Measurements from ENCODE around the gene PCDHB3.
"Not testable (repeated sequence)": the region's sequence is repeated elsewhere in the genome, so short reads cannot be mapped to it uniquely, and the experiment has no call there.

Gene PCDHB3

DNA sequence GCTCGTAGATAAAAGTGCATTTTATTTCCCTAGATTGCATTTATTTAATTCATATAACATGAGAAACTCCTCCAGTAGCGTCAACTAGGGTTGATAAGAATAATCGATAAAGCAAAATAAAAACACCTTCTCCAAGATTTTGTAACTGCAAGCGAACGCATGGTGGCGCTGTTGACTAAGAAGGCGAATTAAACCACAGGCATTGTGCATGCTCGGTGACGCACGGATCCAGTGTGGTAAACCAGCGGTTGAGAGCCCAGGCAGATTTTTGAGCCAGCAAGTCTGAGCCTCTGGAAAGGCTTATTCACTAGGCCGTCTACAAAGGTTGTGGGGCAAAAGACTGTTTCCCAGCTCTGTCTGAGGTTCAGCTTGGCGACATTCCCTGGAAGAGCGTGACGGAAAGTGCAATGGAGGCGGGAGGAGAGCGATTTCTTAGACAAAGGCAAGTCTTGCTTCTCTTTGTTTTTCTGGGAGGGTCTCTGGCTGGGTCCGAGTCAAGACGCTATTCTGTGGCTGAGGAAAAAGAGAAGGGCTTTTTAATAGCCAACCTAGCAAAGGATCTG lies at the start of gene PCDHB3:
TSS of gene PCDHB3 (plus strand) at position 231 of the 563 bp plus-strand sequence. CDS start at position 408, 177 bp downstream.
- peak; percentile 50 for DNase-seq (ENCODE audit: low spot score)

DNA sequence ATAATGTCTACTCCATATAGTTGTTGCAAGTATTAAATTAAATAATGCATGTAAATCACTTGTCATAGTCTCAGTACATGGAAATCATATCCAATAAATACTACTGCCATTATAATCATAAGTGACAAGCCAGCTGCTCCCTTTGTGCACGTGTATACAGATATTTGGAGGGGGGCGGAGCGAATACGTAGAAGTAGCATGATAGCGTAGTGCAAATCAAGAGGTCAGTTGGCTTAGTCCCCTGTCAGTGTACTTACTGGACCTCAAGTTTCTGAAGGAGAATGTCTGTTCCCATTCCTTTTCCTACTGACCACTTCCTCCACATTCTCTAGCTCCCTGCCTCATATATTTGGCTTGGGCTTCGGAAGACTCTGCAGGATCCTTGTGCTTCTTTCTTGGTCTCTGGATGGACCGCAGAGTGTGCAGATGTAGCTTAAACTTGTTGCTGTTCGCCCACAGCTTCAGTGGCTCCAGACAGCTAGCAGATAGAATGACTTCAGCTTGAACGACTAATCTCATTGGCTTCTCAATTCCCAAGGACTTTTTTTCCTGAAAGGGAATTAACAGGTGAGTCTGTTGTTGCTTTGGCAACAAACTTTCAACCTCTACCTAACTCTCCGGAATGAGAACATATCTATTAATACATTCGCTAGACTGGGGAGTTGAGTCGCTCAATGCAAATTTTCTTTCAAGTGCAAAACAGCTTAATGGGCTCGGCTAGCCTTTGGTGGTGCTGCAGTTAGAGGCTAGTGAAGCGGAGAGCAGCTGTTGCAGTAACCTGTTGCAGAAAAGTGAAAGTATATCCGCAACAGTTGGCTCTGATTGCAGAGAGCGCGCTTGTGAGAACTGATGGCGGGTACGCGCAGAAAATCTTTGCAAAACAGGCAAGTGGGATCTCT lies 49.4 kb upstream of the PCDHB3 start, which contains the start of gene PCDHB1:
TSS of gene PCDHB1 (plus strand) at position 753 of the 899 bp plus-strand sequence. CDS start at position 850, 97 bp downstream.
- no peak for DNase-seq (ENCODE audit: low spot score)

DNA sequence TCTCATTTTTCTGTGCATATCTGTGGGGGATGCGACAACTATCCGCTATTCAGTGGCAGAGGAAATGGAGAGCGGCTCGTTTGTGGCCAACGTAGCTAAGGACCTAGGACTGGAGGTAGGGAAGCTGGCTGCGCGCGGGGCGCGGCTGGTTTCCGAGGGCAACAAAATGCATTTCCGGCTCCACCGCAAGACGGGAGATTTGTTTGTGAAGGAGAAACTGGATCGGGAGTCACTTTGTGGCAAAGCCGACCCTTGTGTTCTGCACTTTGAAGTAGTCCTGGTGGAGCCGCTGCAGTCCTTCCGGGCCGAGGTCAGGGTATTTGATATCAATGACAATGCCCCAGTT lies 48.8 kb upstream of the PCDHB3 start:
- DNase-seq (ENCODE audit: low spot score): no peak

DNA sequence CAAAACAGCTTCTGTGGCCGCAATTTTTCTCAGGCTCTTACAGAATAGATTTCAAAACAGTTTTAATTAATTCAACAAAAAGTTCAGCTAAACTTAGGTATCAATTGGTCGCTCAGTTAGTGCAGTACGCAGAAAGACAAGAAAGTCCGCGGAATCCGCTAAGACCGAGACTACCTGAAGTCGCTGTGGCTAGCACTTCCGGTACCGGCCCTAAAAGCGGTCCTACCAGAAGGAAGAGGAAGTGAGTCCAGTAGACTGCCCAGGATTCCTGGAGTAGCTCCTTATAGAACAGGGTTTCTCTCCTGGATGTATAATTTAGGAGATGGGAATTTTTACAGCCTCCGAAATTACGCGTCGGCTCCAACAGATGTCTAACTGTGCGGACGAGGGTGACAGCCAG lies 22.4 kb upstream of the PCDHB3 start:
- DNase-seq (ENCODE audit: low spot score): no peak

DNA sequence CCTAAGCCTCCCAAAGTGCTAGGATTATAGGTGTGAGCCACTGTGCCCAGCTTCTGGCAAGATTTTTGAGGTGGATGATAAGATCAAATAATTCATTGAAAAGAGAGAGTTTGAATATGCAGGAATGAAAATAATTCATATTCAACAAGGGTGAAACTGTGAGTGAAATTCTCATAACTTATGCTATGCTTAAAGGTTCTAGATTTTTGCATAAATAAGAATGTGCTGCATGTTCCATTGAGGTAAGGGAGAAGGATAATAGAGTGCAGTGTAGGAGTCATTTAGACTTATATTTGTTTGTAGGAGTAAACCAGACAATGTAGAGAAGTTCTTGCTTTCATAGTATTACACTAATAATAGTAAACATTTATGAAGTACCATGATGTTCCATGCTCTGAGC lies 18.0 kb upstream of the PCDHB3 start:
- no peak for DNase-seq (ENCODE audit: low spot score)

DNA sequence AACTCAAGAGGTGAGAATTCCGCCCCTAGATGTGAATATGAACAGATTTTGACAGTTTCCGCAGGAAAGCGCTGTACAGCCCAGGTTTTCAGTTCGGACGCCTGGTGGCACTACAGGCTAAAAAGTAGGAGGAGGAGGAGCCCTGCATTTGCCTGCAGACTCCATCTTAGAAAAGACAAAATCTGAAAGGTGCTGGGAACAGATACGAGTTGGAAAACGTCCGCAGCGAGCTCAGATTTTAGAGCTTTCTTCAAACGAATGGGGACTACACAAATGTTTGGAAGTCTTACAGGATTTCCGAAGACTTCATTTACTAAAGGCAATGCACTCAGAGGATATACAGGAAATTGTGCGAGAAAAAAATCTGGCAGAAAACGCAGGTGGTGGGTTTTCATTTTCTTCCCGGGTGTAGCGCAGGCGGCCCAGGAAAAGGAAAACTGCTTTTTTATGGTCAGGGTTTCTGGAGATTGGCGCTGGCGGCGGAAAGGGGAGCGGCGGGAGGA lies 15.7 kb upstream of the PCDHB3 start:
- peak; percentile 72 for DNase-seq (ENCODE audit: low spot score)

DNA sequence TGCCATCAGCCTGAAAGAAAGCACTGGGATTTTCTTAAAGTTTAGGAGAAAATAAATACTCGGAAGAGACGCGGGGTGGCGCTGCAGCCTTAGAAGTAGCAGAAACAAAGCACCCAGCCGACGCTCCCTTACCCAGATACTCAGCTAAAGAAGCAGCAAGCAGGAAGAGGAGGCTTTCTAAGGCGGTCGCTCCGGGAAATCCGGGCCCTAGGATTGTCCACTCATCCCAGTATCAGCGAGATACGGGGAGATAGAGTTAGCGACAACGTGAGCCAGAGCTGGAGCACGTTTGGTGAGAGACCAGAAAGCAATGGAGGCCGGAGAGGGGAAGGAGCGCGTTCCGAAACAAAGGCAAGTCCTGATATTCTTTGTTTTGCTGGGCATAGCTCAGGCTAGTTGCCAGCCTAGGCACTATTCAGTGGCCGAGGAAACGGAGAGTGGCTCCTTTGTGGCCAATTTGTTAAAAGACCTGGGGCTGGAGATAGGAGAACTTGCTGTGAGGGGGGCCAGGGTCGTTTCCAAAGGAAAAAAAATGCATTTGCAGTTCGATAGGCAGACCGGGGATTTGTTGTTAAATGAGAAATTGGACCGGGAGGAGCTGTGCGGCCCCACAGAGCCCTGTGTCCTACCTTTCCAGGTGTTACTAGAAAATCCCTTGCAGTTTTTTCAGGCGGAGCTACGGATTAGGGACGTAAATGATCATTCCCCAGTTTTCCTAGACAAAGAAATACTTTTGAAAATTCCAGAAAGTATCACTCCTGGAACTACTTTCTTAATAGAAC lies 5.6 kb upstream of the PCDHB3 start, which contains the start of gene PCDHB2:
TSS of gene PCDHB2 (plus strand) at position 135 of the 782 bp plus-strand sequence. CDS start at position 311, 176 bp downstream.
- DNase-seq (ENCODE audit: low spot score): peak; percentile 70

DNA sequence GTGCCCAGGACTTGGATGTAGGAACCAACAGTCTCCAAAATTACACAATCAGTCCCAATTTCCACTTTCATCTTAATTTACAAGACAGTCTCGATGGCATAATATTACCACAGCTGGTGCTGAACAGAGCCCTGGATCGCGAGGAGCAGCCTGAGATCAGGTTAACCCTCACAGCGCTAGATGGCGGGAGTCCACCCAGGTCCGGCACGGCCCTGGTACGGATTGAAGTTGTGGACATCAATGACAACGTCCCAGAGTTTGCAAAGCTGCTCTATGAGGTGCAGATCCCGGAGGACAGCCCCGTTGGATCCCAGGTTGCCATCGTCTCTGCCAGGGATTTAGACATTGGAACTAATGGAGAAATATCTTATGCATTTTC lies 5.0 kb upstream of the PCDHB3 start:
- DNase-seq (ENCODE audit: low spot score): no peak

DNA sequence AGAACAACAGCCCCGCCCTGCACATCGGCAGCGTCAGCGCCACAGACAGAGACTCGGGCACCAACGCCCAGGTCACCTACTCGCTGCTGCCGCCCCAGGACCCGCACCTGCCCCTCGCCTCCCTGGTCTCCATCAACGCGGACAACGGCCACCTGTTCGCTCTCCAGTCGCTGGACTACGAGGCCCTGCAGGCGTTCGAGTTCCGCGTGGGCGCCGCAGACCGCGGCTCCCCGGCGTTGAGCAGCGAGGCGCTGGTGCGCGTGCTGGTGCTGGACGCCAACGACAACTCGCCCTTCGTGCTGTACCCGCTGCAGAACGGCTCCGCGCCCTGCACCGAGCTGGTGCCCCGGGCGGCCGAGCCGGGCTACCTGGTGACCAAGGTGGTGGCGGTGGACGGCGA lies 4.1 kb upstream of the PCDHB3 start:
- DNase-seq (ENCODE audit: low spot score): not testable (repeated sequence)

DNA sequence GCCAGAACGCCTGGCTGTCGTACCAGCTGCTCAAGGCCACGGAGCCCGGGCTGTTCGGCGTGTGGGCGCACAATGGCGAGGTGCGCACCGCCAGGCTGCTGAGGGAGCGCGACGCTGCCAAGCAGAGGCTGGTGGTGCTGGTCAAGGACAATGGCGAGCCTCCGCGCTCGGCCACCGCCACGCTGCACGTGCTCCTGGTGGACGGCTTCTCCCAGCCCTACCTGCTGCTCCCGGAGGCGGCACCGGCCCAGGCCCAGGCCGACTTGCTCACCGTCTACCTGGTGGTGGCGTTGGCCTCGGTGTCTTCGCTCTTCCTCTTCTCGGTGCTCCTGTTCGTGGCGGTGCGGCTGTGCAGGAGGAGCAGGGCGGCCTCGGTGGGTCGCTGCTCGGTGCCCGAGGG lies 3.7 kb upstream of the PCDHB3 start:
- DNase-seq (ENCODE audit: low spot score): not testable (repeated sequence)

DNA sequence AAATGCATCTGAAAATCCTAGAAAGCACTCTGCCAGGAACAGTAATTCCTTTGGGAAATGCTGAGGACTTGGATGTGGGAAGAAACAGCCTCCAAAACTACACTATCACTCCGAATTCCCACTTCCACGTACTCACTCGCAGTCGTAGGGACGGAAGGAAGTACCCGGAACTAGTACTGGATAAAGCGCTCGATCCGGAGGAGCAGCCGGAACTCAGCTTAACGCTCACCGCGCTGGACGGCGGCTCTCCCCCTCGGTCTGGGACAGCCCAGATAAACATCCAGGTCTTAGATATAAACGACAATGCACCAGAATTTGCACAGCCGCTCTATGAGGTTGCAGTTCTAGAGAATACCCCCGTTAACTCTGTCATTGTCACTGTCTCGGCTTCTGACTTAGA lies 786 bp downstream of the PCDHB3 start:
- no peak for DNase-seq (ENCODE audit: low spot score)

DNA sequence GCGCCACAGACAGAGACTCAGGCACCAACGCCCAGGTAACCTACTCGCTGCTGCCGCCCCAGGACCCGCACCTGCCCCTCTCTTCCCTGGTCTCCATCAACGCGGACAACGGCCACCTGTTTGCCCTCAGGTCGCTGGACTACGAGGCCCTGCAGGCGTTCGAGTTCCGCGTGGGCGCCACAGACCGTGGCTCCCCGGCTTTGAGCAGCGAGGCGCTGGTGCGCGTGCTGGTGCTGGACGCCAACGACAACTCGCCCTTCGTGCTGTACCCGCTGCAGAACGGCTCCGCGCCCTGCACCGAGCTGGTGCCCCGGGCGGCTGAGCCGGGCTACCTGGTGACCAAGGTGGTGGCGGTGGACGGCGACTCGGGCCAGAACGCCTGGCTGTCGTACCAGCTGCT lies 1.8 kb downstream of the PCDHB3 start:
- DNase-seq (ENCODE audit: low spot score): not testable (repeated sequence)

DNA sequence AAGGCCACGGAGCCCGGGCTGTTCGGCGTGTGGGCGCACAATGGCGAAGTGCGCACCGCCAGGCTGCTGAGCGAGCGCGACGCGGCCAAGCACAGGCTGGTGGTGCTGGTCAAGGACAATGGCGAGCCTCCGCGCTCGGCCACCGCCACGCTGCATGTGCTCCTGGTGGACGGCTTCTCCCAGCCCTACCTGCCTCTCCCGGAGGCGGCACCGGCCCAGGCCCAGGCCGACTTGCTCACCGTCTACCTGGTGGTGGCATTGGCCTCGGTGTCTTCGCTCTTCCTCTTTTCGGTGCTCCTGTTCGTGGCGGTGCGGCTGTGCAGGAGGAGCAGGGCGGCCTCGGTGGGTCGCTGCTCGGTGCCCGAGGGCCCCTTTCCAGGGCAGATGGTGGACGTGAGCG lies 2.2 kb downstream of the PCDHB3 start:
- not testable (repeated sequence) for DNase-seq (ENCODE audit: low spot score)

DNA sequence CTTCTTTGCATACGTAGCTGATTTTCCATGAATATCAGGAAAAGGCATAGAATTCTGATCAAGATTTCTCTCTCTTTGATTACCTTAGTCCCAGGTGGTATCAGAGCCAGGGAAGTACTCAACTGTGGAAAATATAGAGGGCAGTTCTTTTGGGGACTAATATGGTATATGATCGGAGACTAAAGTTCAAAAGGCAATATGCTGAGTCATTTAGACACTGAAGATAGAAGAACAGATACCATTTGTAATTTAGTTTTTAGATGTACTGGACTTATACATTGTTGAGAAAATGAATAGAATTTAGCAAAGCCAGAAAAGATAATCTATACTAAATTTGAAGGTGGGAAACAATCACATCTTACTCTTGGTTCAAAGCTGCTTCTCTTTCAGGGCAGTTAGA lies 5.1 kb downstream of the PCDHB3 start:
- no peak for DNase-seq (ENCODE audit: low spot score)

DNA sequence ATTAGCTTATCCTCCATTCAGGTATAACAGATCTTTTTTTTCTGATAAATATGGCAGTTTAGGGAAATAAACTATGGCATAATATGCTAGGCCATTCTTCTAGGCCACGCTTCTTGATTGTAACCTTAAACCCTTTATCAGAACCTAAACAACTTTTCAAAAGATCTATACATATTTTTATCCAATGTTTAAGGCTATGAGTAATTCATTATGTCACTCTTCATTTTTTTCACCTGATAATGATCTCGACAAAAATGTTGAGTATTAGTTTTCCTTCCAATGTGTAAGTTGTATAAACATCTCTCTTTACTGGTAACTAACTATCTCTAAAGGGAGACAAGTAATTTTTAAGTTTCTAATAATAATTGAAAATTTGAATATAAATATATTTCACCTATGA lies 19.0 kb downstream of the PCDHB3 start:
- no peak for DNase-seq (ENCODE audit: low spot score)

DNA sequence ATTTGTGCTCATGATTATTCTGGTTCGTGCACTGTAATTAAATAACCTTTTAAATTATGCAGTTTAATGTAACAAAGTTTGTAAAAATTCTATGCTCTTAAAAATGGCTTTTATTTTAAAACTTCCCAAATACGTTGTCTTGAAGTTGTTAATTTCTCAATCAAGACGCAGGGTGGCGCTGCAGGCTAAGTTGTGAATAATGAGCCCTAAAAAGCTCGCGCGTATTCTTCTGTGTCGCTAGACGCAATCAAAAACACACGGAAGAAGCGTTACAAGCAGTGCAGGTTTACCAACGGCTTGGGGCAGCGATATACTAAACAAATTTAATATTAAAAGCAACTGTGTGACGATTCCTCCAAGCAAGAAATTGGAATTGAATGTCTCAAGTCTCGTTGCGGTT lies 21.3 kb downstream of the PCDHB3 start, which contains the start of gene PCDHB4:
TSS of gene PCDHB4 (plus strand) at position 256 of the 400 bp plus-strand sequence. CDS start 181 bp downstream, outside the sequence.
- peak; percentile 48 for DNase-seq (ENCODE audit: low spot score)

DNA sequence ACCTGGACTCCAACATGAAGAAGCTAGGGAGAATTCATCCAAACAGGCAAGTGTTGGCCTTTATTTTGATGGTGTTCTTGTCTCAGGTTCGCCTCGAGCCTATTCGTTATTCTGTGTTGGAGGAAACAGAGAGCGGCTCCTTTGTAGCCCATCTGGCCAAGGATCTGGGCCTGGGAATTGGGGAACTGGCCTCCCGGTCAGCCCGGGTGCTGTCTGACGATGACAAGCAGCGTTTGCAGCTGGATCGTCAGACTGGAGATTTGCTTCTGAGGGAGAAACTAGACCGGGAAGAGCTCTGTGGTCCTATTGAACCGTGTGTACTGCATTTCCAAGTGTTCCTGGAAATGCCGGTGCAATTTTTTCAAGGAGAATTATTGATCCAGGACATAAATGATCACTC lies 21.7 kb downstream of the PCDHB3 start:
- DNase-seq (ENCODE audit: low spot score): peak; percentile 4

DNA sequence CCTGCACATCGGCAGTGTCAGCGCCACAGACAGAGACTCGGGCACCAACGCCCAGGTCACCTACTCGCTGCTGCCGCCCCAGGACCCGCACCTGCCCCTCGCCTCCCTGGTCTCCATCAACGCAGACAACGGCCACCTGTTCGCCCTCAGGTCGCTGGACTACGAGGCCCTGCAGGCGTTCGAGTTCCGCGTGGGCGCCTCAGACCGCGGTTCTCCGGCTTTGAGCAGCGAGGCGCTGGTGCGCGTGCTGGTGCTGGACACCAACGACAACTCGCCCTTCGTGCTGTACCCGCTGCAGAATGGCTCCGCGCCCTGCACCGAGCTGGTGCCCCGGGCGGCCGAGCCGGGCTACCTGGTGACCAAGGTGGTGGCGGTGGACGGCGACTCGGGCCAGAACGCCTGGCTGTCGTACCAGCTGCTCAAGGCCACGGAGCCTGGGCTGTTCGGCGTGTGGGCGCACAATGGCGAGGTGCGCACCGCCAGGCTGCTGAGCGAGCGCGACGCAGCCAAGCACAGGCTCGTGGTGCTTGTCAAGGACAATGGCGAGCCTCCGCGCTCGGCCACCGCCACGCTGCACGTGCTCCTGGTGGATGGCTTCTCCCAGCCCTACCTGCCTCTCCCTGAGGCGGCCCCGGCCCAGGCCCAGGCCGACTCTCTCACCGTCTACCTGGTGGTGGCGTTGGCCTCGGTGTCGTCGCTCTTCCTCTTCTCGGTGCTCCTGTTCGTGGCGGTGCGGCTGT lies 23.3 kb downstream of the PCDHB3 start:
- not testable (repeated sequence) for DNase-seq (ENCODE audit: low spot score)

DNA sequence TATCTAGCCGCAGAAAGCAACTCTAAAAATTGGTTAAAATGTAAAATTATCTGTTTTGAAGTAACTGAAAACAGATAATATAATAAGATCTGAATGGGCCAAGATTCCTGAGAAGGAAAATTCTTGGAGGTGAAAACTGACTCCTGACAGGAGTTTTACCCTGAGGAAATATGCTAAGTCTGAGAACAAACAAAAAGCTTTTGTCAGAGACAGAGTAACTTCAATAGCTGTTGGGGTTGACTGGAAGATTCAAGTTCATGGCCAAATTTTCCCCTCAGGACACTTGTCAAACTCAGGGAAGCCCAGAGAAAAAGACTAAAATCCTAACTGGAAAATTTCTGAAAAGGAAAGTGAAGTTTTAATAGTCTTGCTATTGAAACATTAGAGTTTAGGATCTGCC lies 27.0 kb downstream of the PCDHB3 start:
- no peak for DNase-seq (ENCODE audit: low spot score)

DNA sequence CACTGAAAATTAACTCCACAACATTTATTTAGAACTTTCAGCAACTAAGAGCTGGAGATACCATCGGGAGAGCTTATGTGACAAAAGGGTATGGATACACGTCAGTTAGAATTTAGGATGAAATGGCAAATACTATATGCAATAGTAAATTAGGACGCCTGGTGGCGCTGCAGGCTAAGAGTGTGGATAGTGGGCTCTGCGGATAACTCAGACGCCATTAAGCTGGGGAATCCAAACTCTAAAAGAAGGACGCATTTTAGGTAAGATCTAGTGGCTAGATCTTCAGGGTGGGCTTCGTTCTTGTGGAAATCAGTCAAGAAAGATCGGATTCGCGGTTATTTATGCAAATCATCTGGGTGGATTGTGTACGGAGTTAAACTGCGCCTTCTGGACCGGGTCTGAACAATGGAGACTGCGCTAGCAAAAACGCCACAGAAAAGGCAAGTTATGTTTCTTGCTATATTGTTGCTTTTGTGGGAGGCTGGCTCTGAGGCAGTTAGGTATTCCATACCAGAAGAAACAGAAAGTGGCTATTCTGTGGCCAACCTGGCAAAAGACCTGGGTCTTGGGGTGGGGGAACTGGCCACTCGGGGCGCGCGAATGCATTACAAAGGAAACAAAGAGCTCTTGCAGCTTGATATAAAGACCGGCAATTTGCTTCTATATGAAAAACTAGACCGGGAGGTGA lies 34.9 kb downstream of the PCDHB3 start, which contains the start of gene PCDHB5:
TSS of gene PCDHB5 (plus strand) at position 177 of the 688 bp plus-strand sequence. CDS start at position 406, 229 bp downstream.
- peak; percentile 8 for DNase-seq (ENCODE audit: low spot score)
